HG03097 (cell line): ENCODE data around the gene MGMT.

ENCODE experiments used
- ATAC-seq: cut with Tn5 transposase; IDR thresholded peaks from one replicate; pipeline ENCODE4 v1.9.1; 2021; ENCODE audit not compliant: unreplicated experiment, low FRiP score

MGMT gene

GRCh38 chr10:129538236-129538635 is 71.2 kb downstream of the MGMT start:
- no peak for ATAC-seq

- no peak for ATAC-seq
Measured at GRCh38 chr10:129541200-129541599, 74.2 kb downstream of the MGMT start.

- no peak for ATAC-seq
Measured at GRCh38 chr10:129541748-129542487, 74.9 kb downstream of the MGMT start.

- no peak for ATAC-seq
Measured at GRCh38 chr10:129542589-129542988, 75.5 kb downstream of the MGMT start.

- no peak for ATAC-seq
Measured at GRCh38 chr10:129544205-129545202, 77.5 kb downstream of the MGMT start.

GRCh38 chr10:129545261-129545660 is 78.2 kb downstream of the MGMT start:
- no peak for ATAC-seq

GRCh38 chr10:129546106-129546505 is 79.1 kb downstream of the MGMT start:
- ATAC-seq, result no peak

GRCh38 chr10:129547608-129548007 is 80.6 kb downstream of the MGMT start:
- no peak for ATAC-seq

GRCh38 chr10:129548600-129548999 is 81.6 kb downstream of the MGMT start:
- no peak for ATAC-seq

- no peak for ATAC-seq
Measured at GRCh38 chr10:129550076-129550475, 83.0 kb downstream of the MGMT start.

- no peak for ATAC-seq
Measured at GRCh38 chr10:129550658-129551057, 83.6 kb downstream of the MGMT start.

- ATAC-seq, result no peak
Measured at GRCh38 chr10:129552119-129552518, 85.1 kb downstream of the MGMT start.

GRCh38 chr10:129553928-129554327 is 86.9 kb downstream of the MGMT start:
- no peak for ATAC-seq

GRCh38 chr10:129556316-129556715 is 89.3 kb downstream of the MGMT start:
- no peak for ATAC-seq

- no peak for ATAC-seq
Measured at GRCh38 chr10:129560361-129560760, 93.3 kb downstream of the MGMT start.

GRCh38 chr10:129562487-129562886 is 95.4 kb downstream of the MGMT start:
- ATAC-seq, result no peak

GRCh38 chr10:129564923-129565322 is 97.9 kb downstream of the MGMT start:
- no peak for ATAC-seq

- ATAC-seq, result no peak
Measured at GRCh38 chr10:129568583-129569344, 101.7 kb downstream of the MGMT start.

- no peak for ATAC-seq
Measured at GRCh38 chr10:129570185-129570584, 103.1 kb downstream of the MGMT start.

GRCh38 chr10:129579228-129579627 is 112.2 kb downstream of the MGMT start:
- no peak for ATAC-seq

- no peak for ATAC-seq
Measured at GRCh38 chr10:129580010-129580409, 113.0 kb downstream of the MGMT start.
